RWPE2 (cell line): ENCODE measurements around the gene PTPN5.

ENCODE experiments used
- ATAC-seq: fragments of 200-7000 bp; cut with Tn5 transposase; 3 replicates; pipeline ENCODE4 v1.9.1; 2021; ENCODE audit warnings: low read depth
- DNase-seq: peaks from one replicate; pipeline ENCODE4 v3.0.0-alpha.2; 2020; ENCODE audit warnings: low spot score
- H3K27ac ChIP-seq: fragments of 450-650 bp; 2 replicates; pipeline ENCODE4 v1.5.1; 2017; ENCODE audit warnings: mild to moderate bottlenecking; ENCODE audit not compliant: poor library complexity, severe bottlenecking
- H3K27me3 ChIP-seq: fragments of 250-450 bp; sonication (Bioruptor Pico); 2 replicates; pipeline ENCODE4 v1.5.1; 2021; ENCODE audit warnings: mild to moderate bottlenecking, moderate library complexity; ENCODE audit not compliant: insufficient read depth, poor library complexity, severe bottlenecking
- H3K36me3 ChIP-seq: fragments of 250-450 bp; sonication (Bioruptor Pico); 2 replicates; pipeline ENCODE4 v1.5.1; 2020; ENCODE audit warnings: low read depth, mild to moderate bottlenecking, moderate library complexity
- H3K4me1 ChIP-seq: fragments of 250-450 bp; sonication (Bioruptor Pico); 2 replicates; pipeline ENCODE4 v1.5.1; 2021; ENCODE audit warnings: mild to moderate bottlenecking, moderate library complexity; ENCODE audit not compliant: insufficient read depth, poor library complexity, severe bottlenecking
- H3K4me3 ChIP-seq: fragments of 250-450 bp; sonication (Bioruptor Pico); 2 replicates; pipeline ENCODE4 v1.5.1; 2021; ENCODE audit warnings: mild to moderate bottlenecking, moderate library complexity; ENCODE audit not compliant: severe bottlenecking
- H3K9me3 ChIP-seq: fragments of 250-450 bp; sonication (Bioruptor Pico); 2 replicates; pipeline ENCODE4 v1.5.1; 2021; ENCODE audit warnings: mild to moderate bottlenecking, moderate library complexity; ENCODE audit not compliant: severe bottlenecking
- TF ChIP-seq, protein P1 (sequence below): fragments of 450-650 bp; IDR thresholded peaks from one replicate; pipeline ENCODE4 v1.5.1; 2017; ENCODE audit warnings: mild to moderate bottlenecking, moderate library complexity; ENCODE audit not compliant: poor library complexity, severe bottlenecking

Gene PTPN5

DNA sequence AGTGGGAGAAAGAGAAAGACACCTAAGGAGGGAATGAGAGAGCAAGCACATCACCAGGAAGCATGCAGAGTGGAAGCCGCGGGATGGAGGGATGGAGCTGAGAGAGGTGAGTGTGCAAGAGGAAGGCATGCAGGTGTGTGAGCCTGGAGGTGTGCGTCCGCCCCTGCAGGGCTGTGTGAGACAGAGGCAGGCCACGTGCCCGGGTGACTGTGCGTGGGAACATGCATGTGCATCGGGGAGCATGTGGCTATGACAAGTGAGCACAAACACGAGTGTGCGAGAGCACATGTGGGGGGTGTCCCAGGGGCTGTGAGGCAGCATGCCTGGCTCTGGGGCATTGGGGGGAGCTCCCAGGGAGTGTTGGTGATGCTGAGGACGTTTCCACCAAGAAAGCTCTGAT is 29.9 kb downstream of the PTPN5 start:
- DNase-seq, result no peak
- no peak for ATAC-seq
- H3K36me3 ChIP-seq, result no peaks in the 10 kb centered on the region
- H3K4me1 ChIP-seq, result peaks cover 8% of the 10 kb centered on the region
- H3K27ac ChIP-seq, result no peak overlapping the region
- H3K9me3 ChIP-seq, result no peaks in the 10 kb centered on the region
- H3K4me3 ChIP-seq, result no peak overlapping the region
- TF ChIP-seq, protein P1, sequence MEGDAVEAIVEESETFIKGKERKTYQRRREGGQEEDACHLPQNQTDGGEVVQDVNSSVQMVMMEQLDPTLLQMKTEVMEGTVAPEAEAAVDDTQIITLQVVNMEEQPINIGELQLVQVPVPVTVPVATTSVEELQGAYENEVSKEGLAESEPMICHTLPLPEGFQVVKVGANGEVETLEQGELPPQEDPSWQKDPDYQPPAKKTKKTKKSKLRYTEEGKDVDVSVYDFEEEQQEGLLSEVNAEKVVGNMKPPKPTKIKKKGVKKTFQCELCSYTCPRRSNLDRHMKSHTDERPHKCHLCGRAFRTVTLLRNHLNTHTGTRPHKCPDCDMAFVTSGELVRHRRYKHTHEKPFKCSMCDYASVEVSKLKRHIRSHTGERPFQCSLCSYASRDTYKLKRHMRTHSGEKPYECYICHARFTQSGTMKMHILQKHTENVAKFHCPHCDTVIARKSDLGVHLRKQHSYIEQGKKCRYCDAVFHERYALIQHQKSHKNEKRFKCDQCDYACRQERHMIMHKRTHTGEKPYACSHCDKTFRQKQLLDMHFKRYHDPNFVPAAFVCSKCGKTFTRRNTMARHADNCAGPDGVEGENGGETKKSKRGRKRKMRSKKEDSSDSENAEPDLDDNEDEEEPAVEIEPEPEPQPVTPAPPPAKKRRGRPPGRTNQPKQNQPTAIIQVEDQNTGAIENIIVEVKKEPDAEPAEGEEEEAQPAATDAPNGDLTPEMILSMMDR, result no peak
- no peaks in the 10 kb centered on the region for H3K27me3 ChIP-seq

DNA sequence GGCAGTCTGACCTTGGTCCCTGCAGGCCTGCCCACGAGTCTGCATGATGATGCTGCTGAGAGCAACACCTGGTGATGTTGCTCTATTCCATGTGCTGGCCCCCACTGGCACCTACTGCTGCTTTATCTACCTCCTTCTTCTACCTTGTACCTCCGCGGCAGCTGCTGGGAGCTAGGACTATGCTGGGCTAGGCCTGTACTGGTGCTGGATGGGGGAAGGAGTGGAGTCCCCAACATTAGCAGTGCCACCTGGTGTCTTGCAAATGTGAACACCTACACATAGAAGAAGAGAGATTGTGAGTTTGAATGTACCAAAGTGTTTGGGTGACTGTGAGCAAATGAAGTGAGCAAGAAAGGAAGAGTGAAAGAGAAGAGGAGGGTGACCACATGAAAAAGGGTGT is 30.5 kb downstream of the PTPN5 start:
- TF ChIP-seq, protein P1, result no peak
- H3K36me3 ChIP-seq, result no peaks in the 10 kb centered on the region
- H3K27me3 ChIP-seq, result no peaks in the 10 kb centered on the region
- no peak overlapping the region for H3K4me3 ChIP-seq
- no peaks in the 10 kb centered on the region for H3K9me3 ChIP-seq
- peaks cover 8% of the 10 kb centered on the region for H3K4me1 ChIP-seq
- H3K27ac ChIP-seq, result no peak overlapping the region
- no peak for ATAC-seq
- no peak for DNase-seq

DNA sequence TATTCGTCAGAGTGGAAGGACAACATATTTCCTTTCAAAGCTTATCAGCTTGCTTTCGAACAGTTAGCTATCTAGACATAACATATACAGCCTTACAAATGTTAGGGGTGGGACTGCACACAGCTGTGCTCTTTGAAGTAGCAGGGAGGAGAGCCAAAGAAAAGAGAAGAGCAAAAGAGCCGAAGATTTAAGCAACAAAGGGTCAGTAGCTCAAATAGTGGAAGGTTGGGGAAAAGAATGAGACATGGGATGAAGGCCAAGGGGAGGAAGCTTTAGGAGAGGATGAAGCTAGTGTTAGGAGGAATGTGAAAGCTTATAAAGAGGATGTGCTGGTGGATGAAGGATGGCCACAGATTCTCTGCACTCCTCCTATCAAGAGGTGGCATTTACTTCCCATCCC is 33.8 kb downstream of the PTPN5 start:
- H3K4me3 ChIP-seq, result no peak overlapping the region
- H3K27me3 ChIP-seq, result no peaks in the 10 kb centered on the region
- H3K9me3 ChIP-seq, result no peaks in the 10 kb centered on the region
- DNase-seq (no peak), ATAC-seq (no peak)
- no peaks in the 10 kb centered on the region for H3K4me1 ChIP-seq
- TF ChIP-seq, protein P1, result no peak
- H3K36me3 ChIP-seq, result no peaks in the 10 kb centered on the region
- H3K27ac ChIP-seq, result no peak overlapping the region

DNA sequence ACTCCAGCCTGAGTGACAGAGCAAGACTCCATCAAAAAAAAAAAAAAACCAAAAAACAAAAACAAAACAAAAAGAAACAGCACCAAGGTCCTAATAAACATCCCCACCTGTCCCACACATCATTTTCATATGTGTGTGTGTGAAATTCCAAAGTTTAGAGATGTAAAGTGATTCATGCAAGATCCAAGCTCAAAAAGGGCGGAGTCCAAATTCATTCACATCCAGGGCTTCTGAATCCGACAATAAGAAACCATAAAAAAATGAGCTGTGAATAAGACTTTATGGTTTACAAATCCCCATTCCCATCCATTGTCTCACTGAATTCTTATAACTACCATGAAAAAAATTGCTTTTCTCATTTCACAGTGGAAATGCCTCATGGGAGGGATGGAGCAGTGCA is 34.7 kb downstream of the PTPN5 start:
- no peaks in the 10 kb centered on the region for H3K4me1 ChIP-seq
- H3K4me3 ChIP-seq, result no peak overlapping the region
- no peaks in the 10 kb centered on the region for H3K27me3 ChIP-seq
- no peak for ATAC-seq
- H3K27ac ChIP-seq, result no peak overlapping the region
- no peaks in the 10 kb centered on the region for H3K9me3 ChIP-seq
- no peaks in the 10 kb centered on the region for H3K36me3 ChIP-seq
- TF ChIP-seq, protein P1, result no peak
- no peak for DNase-seq

DNA sequence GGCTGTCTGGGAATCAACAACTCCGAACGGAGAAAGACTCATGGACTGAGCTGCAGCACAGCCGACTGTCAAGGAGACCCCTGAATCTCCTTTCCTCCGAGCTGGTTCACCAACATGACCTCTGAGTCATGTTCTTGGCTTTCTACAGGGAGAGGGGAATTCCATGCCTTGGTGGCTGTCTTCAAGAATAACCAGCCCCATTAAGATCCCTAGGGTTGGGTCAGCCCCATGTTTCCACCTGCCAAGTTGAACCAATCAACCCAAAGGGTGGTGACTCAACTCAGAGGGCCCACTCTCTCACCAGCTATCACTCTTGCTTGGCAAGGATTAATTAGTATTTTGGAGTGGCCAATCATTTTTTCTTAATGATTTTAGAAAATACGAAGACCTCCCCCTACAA is 37.3 kb downstream of the PTPN5 start:
- H3K27me3 ChIP-seq, result no peaks in the 10 kb centered on the region
- TF ChIP-seq, protein P1, result no peak
- no peak overlapping the region for H3K4me3 ChIP-seq
- no peak for ATAC-seq
- H3K36me3 ChIP-seq, result no peaks in the 10 kb centered on the region
- no peak for DNase-seq
- no peak overlapping the region for H3K27ac ChIP-seq
- peaks cover 7% of the 10 kb centered on the region for H3K4me1 ChIP-seq
- no peaks in the 10 kb centered on the region for H3K9me3 ChIP-seq
